HG03135 (cell line): ENCODE results near the gene COL4A6.

Experiments used
- ATAC-seq: cut with Tn5 transposase; IDR thresholded peaks from one replicate; pipeline ENCODE4 v1.9.1; 2021; ENCODE audit warnings: mild to moderate bottlenecking, moderate library complexity; ENCODE audit not compliant: unreplicated experiment

COL4A6 gene

GRCh38 chrX:108219949-108220601 is 218.1 kb downstream of the COL4A6 start:
- no peak for ATAC-seq

- no peak for ATAC-seq
Observed at GRCh38 chrX:108217876-108218275, 220.3 kb downstream of the COL4A6 start.

- no peak for ATAC-seq
Observed at GRCh38 chrX:108216919-108217571, 221.2 kb downstream of the COL4A6 start.

- no peak for ATAC-seq
Observed at GRCh38 chrX:108216405-108216804, 221.8 kb downstream of the COL4A6 start.

GRCh38 chrX:108211301-108211700 is 226.9 kb downstream of the COL4A6 start:
- no peak for ATAC-seq

- ATAC-seq: no peak
Observed at GRCh38 chrX:108209006-108209554, 229.1 kb downstream of the COL4A6 start.

GRCh38 chrX:108203540-108203939 is 234.7 kb downstream of the COL4A6 start:
- ATAC-seq: no peak

- no peak for ATAC-seq
Observed at GRCh38 chrX:108199691-108200090, 238.5 kb downstream of the COL4A6 start.

- ATAC-seq: no peak
Observed at GRCh38 chrX:108199041-108199440, 239.2 kb downstream of the COL4A6 start.

- ATAC-seq: no peak
Observed at GRCh38 chrX:108198420-108198819, 239.8 kb downstream of the COL4A6 start.

- ATAC-seq: no peak
Observed at GRCh38 chrX:108186811-108187210, 251.4 kb downstream of the COL4A6 start.

GRCh38 chrX:108178143-108178498 is 260.1 kb downstream of the COL4A6 start:
- ATAC-seq: no peak

GRCh38 chrX:108177351-108178142 is 260.7 kb downstream of the COL4A6 start:
- no peak for ATAC-seq

- ATAC-seq: no peak
Observed at GRCh38 chrX:108173874-108174273, 264.3 kb downstream of the COL4A6 start.

GRCh38 chrX:108171671-108172070 is 266.6 kb downstream of the COL4A6 start:
- ATAC-seq: no peak

- no peak for ATAC-seq
Observed at GRCh38 chrX:108169768-108170167, 268.5 kb downstream of the COL4A6 start.

GRCh38 chrX:108168961-108169740 is 269.1 kb downstream of the COL4A6 start:
- ATAC-seq: no peak

GRCh38 chrX:108167211-108167872 is 270.9 kb downstream of the COL4A6 start:
- ATAC-seq: no peak

GRCh38 chrX:108165383-108166111 is 272.7 kb downstream of the COL4A6 start:
- ATAC-seq: no peak
